ENCODE results near the gene INHBC.

The INHBC gene

GRCh38 chr12:57429473-57430111 is 5.0 kb upstream of the INHBC start:
- peak overlapping the region; percentile 76 for H3K4me3 ChIP-seq (ENCODE audit: low read length)
- no peak for TF ChIP-seq CTCF (IDR thresholded peaks at IDR 0.05; ENCODE audit: insufficient read depth, low read depth, low read length, missing control alignments)
- peak; percentile 24 for DNase-seq (ENCODE audit: low read depth)

GRCh38 chr12:57430112-57430930 is 4.3 kb upstream of the INHBC start:
- no peak for TF ChIP-seq CTCF (IDR thresholded peaks at IDR 0.05; ENCODE audit: insufficient read depth, low read depth, low read length, missing control alignments)
- peak overlapping the region; percentile 76 for H3K4me3 ChIP-seq (ENCODE audit: low read length)
- DNase-seq (ENCODE audit: low read depth): peak; percentile 15

GRCh38 chr12:57430931-57431566 is 3.5 kb upstream of the INHBC start, which contains the start of gene R3HDM2:
TSS of gene R3HDM2 (minus strand) at chr12:57431043. CDS start at chr12:57310428, 120,615 bp downstream.
- DNase-seq (ENCODE audit: low read depth): peak; percentile 95
- no peak for TF ChIP-seq CTCF (IDR thresholded peaks at IDR 0.05; ENCODE audit: insufficient read depth, low read depth, low read length, missing control alignments)
- H3K4me3 ChIP-seq (ENCODE audit: low read length): peak within 1 kb of the TSS; percentile 76

- peak overlapping the region; percentile 53 for H3K4me3 ChIP-seq (ENCODE audit: low read length)
- DNase-seq (ENCODE audit: low read depth): no peak
- TF ChIP-seq CTCF (IDR thresholded peaks at IDR 0.05; ENCODE audit: insufficient read depth, low read depth, low read length, missing control alignments): no peak
Measured at GRCh38 chr12:57431654-57432188, 2.9 kb upstream of the INHBC start.

GRCh38 chr12:57433370-57433769 is 1.2 kb upstream of the INHBC start:
- no peak for TF ChIP-seq CTCF (IDR thresholded peaks at IDR 0.05; ENCODE audit: insufficient read depth, low read depth, low read length, missing control alignments)
- H3K4me3 ChIP-seq (ENCODE audit: low read length): no peak overlapping the region
- no peak for DNase-seq (ENCODE audit: low read depth)

GRCh38 chr12:57435293-57435692 is 709 bp downstream of the INHBC start:
- no peak overlapping the region for H3K4me3 ChIP-seq (ENCODE audit: low read length)
- no peak for DNase-seq (ENCODE audit: low read depth)
- no peak for TF ChIP-seq CTCF (IDR thresholded peaks at IDR 0.05; ENCODE audit: insufficient read depth, low read depth, low read length, missing control alignments)

Measured in epithelial cell of esophagus (primary cell).